ENCODE results near the gene CAMK2G.

DNA sequence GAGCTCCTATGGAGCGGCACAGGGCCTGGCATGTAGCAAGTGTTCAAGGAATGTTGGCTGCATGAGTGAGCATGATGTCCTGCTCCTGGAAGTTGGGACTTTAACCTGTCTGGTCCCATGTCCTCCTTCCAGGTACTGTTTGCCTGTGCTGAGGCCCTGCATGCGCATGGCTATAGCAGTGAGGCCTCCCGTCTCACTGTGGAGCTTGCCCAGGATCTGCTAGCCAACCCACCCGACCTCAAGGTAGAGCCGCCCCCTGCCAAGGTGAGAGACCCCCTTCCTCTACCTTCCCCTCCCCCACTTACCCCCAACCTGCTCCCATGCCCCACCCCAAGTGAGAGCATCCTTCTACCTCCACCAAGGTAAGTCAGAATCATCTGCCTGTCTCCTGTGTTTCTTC lies 80.9 kb downstream of the CAMK2G start:
- TF ChIP-seq CTCF (IDR thresholded peaks at IDR 0.05) (no peak), POLR2A (IDR thresholded peaks at IDR 0.05) (no peak), POLR2AphosphoS5 (IDR thresholded peaks at IDR 0.05) (no peak)
